ENCODE measurements around the gene E2F1. TPM values are rescaled to one million over a fixed set of nuclear protein-coding genes. Genes with fewer than 3 reads are reported as not detected.

The E2F1 gene
- total RNA-seq, 1 experiment from 2014 or later, result 44.2 TPM

DNA sequence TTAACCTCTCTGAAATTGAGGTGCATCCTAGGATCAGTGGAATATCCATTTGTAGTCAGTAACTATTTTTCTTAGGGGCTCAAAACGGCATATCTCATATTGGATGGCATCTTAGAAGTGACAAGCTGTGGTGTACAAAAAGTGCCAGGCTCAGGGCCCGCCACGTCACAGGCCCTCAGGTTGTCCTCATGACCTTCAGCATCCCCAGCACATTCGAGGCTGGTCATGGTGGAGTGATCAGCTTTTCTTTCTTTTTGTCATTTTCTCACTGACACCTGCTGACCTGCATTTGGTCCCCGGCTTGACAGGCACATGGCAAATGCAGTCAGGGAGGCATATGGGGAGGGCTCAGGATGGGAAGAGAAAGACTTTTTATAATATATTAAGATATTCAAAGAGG, 7.1 kb upstream of the E2F1 start (continued):
- TF ChIP-seq, protein P1, sequence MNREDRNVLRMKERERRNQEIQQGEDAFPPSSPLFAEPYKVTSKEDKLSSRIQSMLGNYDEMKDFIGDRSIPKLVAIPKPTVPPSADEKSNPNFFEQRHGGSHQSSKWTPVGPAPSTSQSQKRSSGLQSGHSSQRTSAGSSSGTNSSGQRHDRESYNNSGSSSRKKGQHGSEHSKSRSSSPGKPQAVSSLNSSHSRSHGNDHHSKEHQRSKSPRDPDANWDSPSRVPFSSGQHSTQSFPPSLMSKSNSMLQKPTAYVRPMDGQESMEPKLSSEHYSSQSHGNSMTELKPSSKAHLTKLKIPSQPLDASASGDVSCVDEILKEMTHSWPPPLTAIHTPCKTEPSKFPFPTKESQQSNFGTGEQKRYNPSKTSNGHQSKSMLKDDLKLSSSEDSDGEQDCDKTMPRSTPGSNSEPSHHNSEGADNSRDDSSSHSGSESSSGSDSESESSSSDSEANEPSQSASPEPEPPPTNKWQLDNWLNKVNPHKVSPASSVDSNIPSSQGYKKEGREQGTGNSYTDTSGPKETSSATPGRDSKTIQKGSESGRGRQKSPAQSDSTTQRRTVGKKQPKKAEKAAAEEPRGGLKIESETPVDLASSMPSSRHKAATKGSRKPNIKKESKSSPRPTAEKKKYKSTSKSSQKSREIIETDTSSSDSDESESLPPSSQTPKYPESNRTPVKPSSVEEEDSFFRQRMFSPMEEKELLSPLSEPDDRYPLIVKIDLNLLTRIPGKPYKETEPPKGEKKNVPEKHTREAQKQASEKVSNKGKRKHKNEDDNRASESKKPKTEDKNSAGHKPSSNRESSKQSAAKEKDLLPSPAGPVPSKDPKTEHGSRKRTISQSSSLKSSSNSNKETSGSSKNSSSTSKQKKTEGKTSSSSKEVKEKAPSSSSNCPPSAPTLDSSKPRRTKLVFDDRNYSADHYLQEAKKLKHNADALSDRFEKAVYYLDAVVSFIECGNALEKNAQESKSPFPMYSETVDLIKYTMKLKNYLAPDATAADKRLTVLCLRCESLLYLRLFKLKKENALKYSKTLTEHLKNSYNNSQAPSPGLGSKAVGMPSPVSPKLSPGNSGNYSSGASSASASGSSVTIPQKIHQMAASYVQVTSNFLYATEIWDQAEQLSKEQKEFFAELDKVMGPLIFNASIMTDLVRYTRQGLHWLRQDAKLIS (CRISPR knock-in tag; IDR thresholded peaks at IDR 0.05; ENCODE audit: borderline replicate concordance), result no peak
- TF ChIP-seq, protein P2, sequence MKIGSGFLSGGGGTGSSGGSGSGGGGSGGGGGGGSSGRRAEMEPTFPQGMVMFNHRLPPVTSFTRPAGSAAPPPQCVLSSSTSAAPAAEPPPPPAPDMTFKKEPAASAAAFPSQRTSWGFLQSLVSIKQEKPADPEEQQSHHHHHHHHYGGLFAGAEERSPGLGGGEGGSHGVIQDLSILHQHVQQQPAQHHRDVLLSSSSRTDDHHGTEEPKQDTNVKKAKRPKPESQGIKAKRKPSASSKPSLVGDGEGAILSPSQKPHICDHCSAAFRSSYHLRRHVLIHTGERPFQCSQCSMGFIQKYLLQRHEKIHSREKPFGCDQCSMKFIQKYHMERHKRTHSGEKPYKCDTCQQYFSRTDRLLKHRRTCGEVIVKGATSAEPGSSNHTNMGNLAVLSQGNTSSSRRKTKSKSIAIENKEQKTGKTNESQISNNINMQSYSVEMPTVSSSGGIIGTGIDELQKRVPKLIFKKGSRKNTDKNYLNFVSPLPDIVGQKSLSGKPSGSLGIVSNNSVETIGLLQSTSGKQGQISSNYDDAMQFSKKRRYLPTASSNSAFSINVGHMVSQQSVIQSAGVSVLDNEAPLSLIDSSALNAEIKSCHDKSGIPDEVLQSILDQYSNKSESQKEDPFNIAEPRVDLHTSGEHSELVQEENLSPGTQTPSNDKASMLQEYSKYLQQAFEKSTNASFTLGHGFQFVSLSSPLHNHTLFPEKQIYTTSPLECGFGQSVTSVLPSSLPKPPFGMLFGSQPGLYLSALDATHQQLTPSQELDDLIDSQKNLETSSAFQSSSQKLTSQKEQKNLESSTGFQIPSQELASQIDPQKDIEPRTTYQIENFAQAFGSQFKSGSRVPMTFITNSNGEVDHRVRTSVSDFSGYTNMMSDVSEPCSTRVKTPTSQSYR (CRISPR knock-in tag; IDR thresholded peaks at IDR 0.05), result no peak
- TF ChIP-seq ZNF121 (CRISPR knock-in tag; IDR thresholded peaks at IDR 0.05), result no peak
- no peak for TF ChIP-seq TP53 (CRISPR knock-in tag; IDR thresholded peaks at IDR 0.05)

DNA sequence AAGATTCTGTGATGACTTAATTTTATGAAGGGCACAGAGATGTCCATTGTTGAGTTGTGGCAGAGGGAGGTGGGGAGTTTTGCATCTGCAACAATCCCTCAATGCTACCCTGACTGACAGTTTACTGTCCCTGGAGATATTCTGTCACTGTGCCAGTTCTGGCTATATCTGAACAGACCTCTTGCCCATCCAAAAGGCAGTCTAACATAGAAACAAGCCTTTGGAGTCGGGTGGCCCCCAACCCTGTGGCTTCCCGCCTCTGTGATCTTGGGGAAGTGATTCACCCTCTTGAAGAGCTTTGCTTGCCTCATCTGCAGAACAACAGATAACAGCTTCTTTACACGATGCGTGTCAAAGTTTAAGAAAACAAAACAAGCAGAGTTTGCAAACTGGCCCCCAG, 3.8 kb upstream of the E2F1 start:
- ChIA-PET POLR2A (interaction anchor here (0.9 kb wide), 1 partner anchor 23 kb away, joined by 7 read pairs; the partner anchor contains the start of gene ACTL10), CTCF (interaction anchor here (1.6 kb wide), 1 partner anchor 22 kb away, joined by 3 read pairs; no protein-coding TSS in a partner anchor)
- peaks cover 27% of the 10 kb centered on the region for H3K4me1 Mint-ChIP-seq
- ATAC-seq, result no peak
- H3K27ac Mint-ChIP-seq, result no peak overlapping the region
- no peak for DNase-seq (ENCODE audit: low spot score)
- no peaks in the 10 kb centered on the region for H3K9me3 Mint-ChIP-seq
- H3K36me3 Mint-ChIP-seq, result no peaks in the 10 kb centered on the region
- TF ChIP-seq KAT7 (CRISPR knock-in tag; IDR thresholded peaks at IDR 0.05; ENCODE audit: borderline replicate concordance) (no peak), ZNF396 (CRISPR knock-in tag; IDR thresholded peaks at IDR 0.05; ENCODE audit: borderline replicate concordance) (no peak), CREM (CRISPR knock-in tag; IDR thresholded peaks at IDR 0.05) (no peak)
- TF ChIP-seq, protein P3, sequence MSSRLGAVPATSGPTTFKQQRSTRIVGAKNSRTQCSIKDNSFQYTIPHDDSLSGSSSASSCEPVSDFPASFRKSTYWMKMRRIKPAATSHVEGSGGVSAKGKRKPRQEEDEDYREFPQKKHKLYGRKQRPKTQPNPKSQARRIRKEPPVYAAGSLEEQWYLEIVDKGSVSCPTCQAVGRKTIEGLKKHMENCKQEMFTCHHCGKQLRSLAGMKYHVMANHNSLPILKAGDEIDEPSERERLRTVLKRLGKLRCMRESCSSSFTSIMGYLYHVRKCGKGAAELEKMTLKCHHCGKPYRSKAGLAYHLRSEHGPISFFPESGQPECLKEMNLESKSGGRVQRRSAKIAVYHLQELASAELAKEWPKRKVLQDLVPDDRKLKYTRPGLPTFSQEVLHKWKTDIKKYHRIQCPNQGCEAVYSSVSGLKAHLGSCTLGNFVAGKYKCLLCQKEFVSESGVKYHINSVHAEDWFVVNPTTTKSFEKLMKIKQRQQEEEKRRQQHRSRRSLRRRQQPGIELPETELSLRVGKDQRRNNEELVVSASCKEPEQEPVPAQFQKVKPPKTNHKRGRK (CRISPR knock-in tag; IDR thresholded peaks at IDR 0.05; ENCODE audit: borderline replicate concordance), result no peak
- no peak overlapping the region for H3K4me3 Mint-ChIP-seq
- peaks cover 30% of the 10 kb centered on the region for H3K27me3 Mint-ChIP-seq (ENCODE audit: low read depth)

DNA sequence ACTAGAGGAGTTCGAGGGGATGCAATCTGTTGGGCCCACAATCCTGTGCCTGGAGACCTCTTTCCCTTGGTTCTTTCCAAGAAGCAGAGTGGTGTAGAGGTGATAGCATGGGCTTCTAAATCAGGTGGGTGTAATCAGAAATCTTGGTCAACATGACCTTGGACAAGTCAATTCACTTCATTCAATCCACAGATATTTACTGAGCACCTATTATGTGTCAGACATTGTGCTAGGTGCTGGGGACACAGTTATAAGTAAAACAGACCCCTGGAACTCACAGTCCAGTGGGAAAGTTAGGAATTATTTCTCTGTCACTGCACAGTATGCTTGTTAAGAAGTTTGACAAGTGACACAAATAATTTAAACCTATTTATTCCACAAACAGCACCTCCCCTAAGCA, 3.3 kb upstream of the E2F1 start:
- H3K4me3 Mint-ChIP-seq, result no peak overlapping the region
- ChIA-PET POLR2A (interaction anchor here (0.9 kb wide), 1 partner anchor 23 kb away, joined by 7 read pairs; the partner anchor contains the start of gene ACTL10), CTCF (interaction anchor here (1.6 kb wide), 1 partner anchor 21 kb away, joined by 3 read pairs; no protein-coding TSS in a partner anchor)
- no peak overlapping the region for H3K27ac Mint-ChIP-seq
- DNase-seq (ENCODE audit: low spot score) (no peak), ATAC-seq (no peak)
- no peaks in the 10 kb centered on the region for H3K9me3 Mint-ChIP-seq
- no peaks in the 10 kb centered on the region for H3K36me3 Mint-ChIP-seq
- H3K27me3 Mint-ChIP-seq (ENCODE audit: low read depth), result peaks cover 30% of the 10 kb centered on the region
- peaks cover 29% of the 10 kb centered on the region for H3K4me1 Mint-ChIP-seq
- TF ChIP-seq RORB (CRISPR knock-in tag; IDR thresholded peaks at IDR 0.05) (no peak), CREB1 (CRISPR knock-in tag; IDR thresholded peaks at IDR 0.05) (no peak), ZNF416 (CRISPR knock-in tag; IDR thresholded peaks at IDR 0.05) (no peak), TCF7 (CRISPR knock-in tag; IDR thresholded peaks at IDR 0.05; ENCODE audit: low read depth) (no peak), ZNF219 (CRISPR knock-in tag; IDR thresholded peaks at IDR 0.05; ENCODE audit: borderline replicate concordance) (no peak), TEAD4 (CRISPR knock-in tag; IDR thresholded peaks at IDR 0.05) (no peak), EMX1 (CRISPR knock-in tag; IDR thresholded peaks at IDR 0.05) (no peak)
- TF ChIP-seq, protein P4, sequence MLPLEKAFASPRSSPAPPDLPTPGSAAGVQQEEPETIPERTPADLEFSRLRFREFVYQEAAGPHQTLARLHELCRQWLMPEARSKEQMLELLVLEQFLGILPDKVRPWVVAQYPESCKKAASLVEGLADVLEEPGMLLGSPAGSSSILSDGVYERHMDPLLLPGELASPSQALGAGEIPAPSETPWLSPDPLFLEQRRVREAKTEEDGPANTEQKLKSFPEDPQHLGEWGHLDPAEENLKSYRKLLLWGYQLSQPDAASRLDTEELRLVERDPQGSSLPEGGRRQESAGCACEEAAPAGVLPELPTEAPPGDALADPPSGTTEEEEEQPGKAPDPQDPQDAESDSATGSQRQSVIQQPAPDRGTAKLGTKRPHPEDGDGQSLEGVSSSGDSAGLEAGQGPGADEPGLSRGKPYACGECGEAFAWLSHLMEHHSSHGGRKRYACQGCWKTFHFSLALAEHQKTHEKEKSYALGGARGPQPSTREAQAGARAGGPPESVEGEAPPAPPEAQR (CRISPR knock-in tag; IDR thresholded peaks at IDR 0.05), result no peak
- TF ChIP-seq, protein P5, sequence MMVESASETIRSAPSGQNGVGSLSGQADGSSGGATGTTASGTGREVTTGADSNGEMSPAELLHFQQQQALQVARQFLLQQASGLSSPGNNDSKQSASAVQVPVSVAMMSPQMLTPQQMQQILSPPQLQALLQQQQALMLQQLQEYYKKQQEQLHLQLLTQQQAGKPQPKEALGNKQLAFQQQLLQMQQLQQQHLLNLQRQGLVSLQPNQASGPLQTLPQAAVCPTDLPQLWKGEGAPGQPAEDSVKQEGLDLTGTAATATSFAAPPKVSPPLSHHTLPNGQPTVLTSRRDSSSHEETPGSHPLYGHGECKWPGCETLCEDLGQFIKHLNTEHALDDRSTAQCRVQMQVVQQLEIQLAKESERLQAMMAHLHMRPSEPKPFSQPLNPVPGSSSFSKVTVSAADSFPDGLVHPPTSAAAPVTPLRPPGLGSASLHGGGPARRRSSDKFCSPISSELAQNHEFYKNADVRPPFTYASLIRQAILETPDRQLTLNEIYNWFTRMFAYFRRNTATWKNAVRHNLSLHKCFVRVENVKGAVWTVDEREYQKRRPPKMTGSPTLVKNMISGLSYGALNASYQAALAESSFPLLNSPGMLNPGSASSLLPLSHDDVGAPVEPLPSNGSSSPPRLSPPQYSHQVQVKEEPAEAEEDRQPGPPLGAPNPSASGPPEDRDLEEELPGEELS (CRISPR knock-in tag; IDR thresholded peaks at IDR 0.05), result no peak
- TF ChIP-seq, protein P6, sequence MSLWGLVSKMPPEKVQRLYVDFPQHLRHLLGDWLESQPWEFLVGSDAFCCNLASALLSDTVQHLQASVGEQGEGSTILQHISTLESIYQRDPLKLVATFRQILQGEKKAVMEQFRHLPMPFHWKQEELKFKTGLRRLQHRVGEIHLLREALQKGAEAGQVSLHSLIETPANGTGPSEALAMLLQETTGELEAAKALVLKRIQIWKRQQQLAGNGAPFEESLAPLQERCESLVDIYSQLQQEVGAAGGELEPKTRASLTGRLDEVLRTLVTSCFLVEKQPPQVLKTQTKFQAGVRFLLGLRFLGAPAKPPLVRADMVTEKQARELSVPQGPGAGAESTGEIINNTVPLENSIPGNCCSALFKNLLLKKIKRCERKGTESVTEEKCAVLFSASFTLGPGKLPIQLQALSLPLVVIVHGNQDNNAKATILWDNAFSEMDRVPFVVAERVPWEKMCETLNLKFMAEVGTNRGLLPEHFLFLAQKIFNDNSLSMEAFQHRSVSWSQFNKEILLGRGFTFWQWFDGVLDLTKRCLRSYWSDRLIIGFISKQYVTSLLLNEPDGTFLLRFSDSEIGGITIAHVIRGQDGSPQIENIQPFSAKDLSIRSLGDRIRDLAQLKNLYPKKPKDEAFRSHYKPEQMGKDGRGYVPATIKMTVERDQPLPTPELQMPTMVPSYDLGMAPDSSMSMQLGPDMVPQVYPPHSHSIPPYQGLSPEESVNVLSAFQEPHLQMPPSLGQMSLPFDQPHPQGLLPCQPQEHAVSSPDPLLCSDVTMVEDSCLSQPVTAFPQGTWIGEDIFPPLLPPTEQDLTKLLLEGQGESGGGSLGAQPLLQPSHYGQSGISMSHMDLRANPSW (CRISPR knock-in tag; conservative IDR thresholded peaks at IDR 0.05; ENCODE audit: low read depth), result no peak

Measured in WTC11 (cell line).